ENCODE data around the gene DPYSL4.

The DPYSL4 gene

GRCh38 chr10:132200344-132201110 is 13.8 kb downstream of the DPYSL4 start:
- Histone ChIP-seq H3K27ac (ENCODE audit: low read depth, low read length) (no peak overlapping the region), H4K91ac (ENCODE audit: low read depth, low read length) (no peak overlapping the region), H2BK5ac (ENCODE audit: low read depth, low read length, poor library complexity) (no peak overlapping the region), H3K4me2 (ENCODE audit: low read length) (no peak overlapping the region), H3K18ac (ENCODE audit: low read length) (no peak overlapping the region), H3K27me3 (ENCODE audit: insufficient read depth, low read length) (no peaks in the 10 kb centered on the region), H3K4me1 (ENCODE audit: control insufficient read depth in 1 of 2, insufficient read depth in 2 of 2, low read length in 2 of 2) (no peaks in the 10 kb centered on the region), H2BK12ac (ENCODE audit: low read length) (no peak overlapping the region), H3K4ac (ENCODE audit: low read depth, low read length) (no peak overlapping the region), H3K23ac (ENCODE audit: low read length) (no peak overlapping the region), H3K9ac (ENCODE audit: low read length) (no peak overlapping the region), H2BK120ac (ENCODE audit: insufficient read depth, low read length, poor library complexity) (no peak overlapping the region), H4K8ac (ENCODE audit: low read depth, low read length) (no peak overlapping the region), H3K14ac (ENCODE audit: low read length) (no peak overlapping the region), H3K79me1 (ENCODE audit: low read length) (no peaks in the 10 kb centered on the region), H4K12ac (ENCODE audit: low read depth, low read length) (no peak overlapping the region), H3K9me3 (ENCODE audit: insufficient read depth, low read depth, low read length) (peaks cover 3% of the 10 kb centered on the region), H3K36me3 (ENCODE audit: control insufficient read depth in 1 of 2, insufficient read depth in 2 of 2, low read length in 2 of 2) (no peaks in the 10 kb centered on the region), H2AFZ (ENCODE audit: insufficient read depth, low read length, poor library complexity) (no peak overlapping the region), H2AK5ac (ENCODE audit: low read length) (no peak overlapping the region), H3K79me2 (ENCODE audit: control insufficient read depth, insufficient read depth, low read length, poor library complexity) (no peaks in the 10 kb centered on the region), H3K4me3 (ENCODE audit: low read depth, low read length) (no peak overlapping the region)
- DNase-seq = no peak
- no CpG with 5 or more reads among the region's 35 CpGs for WGBS (ENCODE audit: extremely low coverage, insufficient coverage, insufficient read length)

DNA sequence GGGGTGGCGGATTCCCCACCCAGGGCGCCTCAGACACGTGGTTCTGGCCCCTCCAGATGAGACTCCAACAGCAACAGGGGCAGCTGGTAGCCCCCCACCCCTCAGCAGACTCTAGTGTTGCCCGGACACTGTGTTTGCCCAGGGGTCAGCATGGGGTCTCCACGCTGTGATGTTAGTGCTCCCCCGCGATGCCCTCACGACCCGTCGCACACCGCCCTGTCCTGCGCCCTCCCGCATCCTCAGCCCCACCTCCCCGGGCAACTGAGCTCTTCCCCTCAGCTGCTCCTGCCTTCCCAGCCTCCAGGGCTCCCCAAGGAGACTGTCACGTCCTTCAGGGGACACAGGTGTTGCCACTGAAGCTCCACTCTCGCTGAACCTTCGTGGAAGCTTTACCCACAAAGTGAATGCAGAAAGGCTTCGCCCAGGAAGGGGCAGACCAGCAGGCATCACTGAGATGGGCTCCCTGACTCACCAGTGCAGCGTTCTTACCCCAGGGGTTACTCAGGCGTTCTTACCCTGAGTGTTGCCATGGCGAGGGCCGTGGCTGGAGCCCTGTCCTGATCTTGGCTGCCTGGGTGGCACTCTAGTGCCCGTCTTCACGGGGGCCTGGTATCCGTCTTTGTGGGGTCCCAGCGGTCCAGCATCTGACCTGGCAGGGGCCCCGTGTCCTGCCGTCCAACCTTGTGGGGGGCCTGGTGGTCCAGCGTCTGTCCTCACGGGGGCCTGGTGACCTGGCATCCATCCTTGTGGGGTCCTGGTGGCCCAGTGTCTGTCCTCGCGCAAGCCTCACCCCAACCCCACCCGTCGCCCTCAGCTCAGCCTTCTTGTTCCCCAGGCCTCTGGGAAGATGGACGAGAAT is 14.6 kb downstream of the DPYSL4 start:
- Histone ChIP-seq H3K4ac (ENCODE audit: low read depth, low read length) (no peak overlapping the region), H3K18ac (ENCODE audit: low read length) (no peak overlapping the region), H3K9me3 (ENCODE audit: insufficient read depth, low read depth, low read length) (peaks cover 3% of the 10 kb centered on the region), H2BK12ac (ENCODE audit: low read length) (no peak overlapping the region), H4K12ac (ENCODE audit: low read depth, low read length) (no peak overlapping the region), H3K4me1 (ENCODE audit: control insufficient read depth in 1 of 2, insufficient read depth in 2 of 2, low read length in 2 of 2) (no peaks in the 10 kb centered on the region), H4K91ac (ENCODE audit: low read depth, low read length) (no peak overlapping the region), H2AFZ (ENCODE audit: insufficient read depth, low read length, poor library complexity) (no peak overlapping the region), H3K14ac (ENCODE audit: low read length) (no peak overlapping the region), H2BK5ac (ENCODE audit: low read depth, low read length, poor library complexity) (no peak overlapping the region), H3K79me2 (ENCODE audit: control insufficient read depth, insufficient read depth, low read length, poor library complexity) (no peaks in the 10 kb centered on the region), H2BK120ac (ENCODE audit: insufficient read depth, low read length, poor library complexity) (no peak overlapping the region), H3K23ac (ENCODE audit: low read length) (no peak overlapping the region), H3K9ac (ENCODE audit: low read length) (no peak overlapping the region), H3K27ac (ENCODE audit: low read depth, low read length) (no peak overlapping the region), H3K27me3 (ENCODE audit: insufficient read depth, low read length) (no peaks in the 10 kb centered on the region), H3K36me3 (ENCODE audit: control insufficient read depth in 1 of 2, insufficient read depth in 2 of 2, low read length in 2 of 2) (no peaks in the 10 kb centered on the region), H3K4me2 (ENCODE audit: low read length) (no peak overlapping the region), H3K4me3 (ENCODE audit: low read depth, low read length) (no peak overlapping the region), H4K8ac (ENCODE audit: low read depth, low read length) (no peak overlapping the region), H3K79me1 (ENCODE audit: low read length) (no peaks in the 10 kb centered on the region), H2AK5ac (ENCODE audit: low read length) (no peak overlapping the region)
- DNase-seq = no peak
- WGBS (ENCODE audit: extremely low coverage, insufficient coverage, insufficient read length) = no CpG with 5 or more reads among the region's 35 CpGs

- Histone ChIP-seq H3K4ac (ENCODE audit: low read depth, low read length) (no peak overlapping the region), H3K4me2 (ENCODE audit: low read length) (no peak overlapping the region), H3K14ac (ENCODE audit: low read length) (no peak overlapping the region), H4K91ac (ENCODE audit: low read depth, low read length) (no peak overlapping the region), H2BK5ac (ENCODE audit: low read depth, low read length, poor library complexity) (no peak overlapping the region), H3K79me2 (ENCODE audit: control insufficient read depth, insufficient read depth, low read length, poor library complexity) (no peaks in the 10 kb centered on the region), H3K79me1 (ENCODE audit: low read length) (no peaks in the 10 kb centered on the region), H4K8ac (ENCODE audit: low read depth, low read length) (no peak overlapping the region), H3K4me3 (ENCODE audit: low read depth, low read length) (no peak overlapping the region), H3K9ac (ENCODE audit: low read length) (no peak overlapping the region), H3K4me1 (ENCODE audit: control insufficient read depth in 1 of 2, insufficient read depth in 2 of 2, low read length in 2 of 2) (no peaks in the 10 kb centered on the region), H4K12ac (ENCODE audit: low read depth, low read length) (no peak overlapping the region), H2BK120ac (ENCODE audit: insufficient read depth, low read length, poor library complexity) (no peak overlapping the region), H3K18ac (ENCODE audit: low read length) (no peak overlapping the region), H2BK12ac (ENCODE audit: low read length) (no peak overlapping the region), H3K9me3 (ENCODE audit: insufficient read depth, low read depth, low read length) (peaks cover 3% of the 10 kb centered on the region), H2AK5ac (ENCODE audit: low read length) (no peak overlapping the region), H3K27me3 (ENCODE audit: insufficient read depth, low read length) (no peaks in the 10 kb centered on the region), H2AFZ (ENCODE audit: insufficient read depth, low read length, poor library complexity) (no peak overlapping the region), H3K36me3 (ENCODE audit: control insufficient read depth in 1 of 2, insufficient read depth in 2 of 2, low read length in 2 of 2) (no peaks in the 10 kb centered on the region), H3K23ac (ENCODE audit: low read length) (no peak overlapping the region), H3K27ac (ENCODE audit: low read depth, low read length) (no peak overlapping the region)
- DNase-seq = no peak
- no CpG with 5 or more reads among the region's 48 CpGs for WGBS (ENCODE audit: extremely low coverage, insufficient coverage, insufficient read length)
Observed at GRCh38 chr10:132202070-132202970, 15.6 kb downstream of the DPYSL4 start.
